Dermis microvascular lymphatic vessel endothelial cell (primary cell): ENCODE results near the gene ADGRG7. TPM values are rescaled to one million over a fixed set of nuclear protein-coding genes. Genes with fewer than 3 reads are reported as not detected.
A peak's percentile ranks its signal among the peaks of the same experiment; 100 is the strongest.
"Not testable (repeated sequence)": the region's sequence is repeated elsewhere in the genome, so short reads cannot be mapped to it uniquely, and the experiment has no call there.

Experiments
- DNase-seq, 2 donors: peaks; one replicate each; pipeline versions ENCODE4 v3.0.0 to v3.0.0-alpha.2; 2010; ENCODE audit warnings: low read depth in 2 of 2
- total RNA-seq: library from RNA; depleted of rRNA; stranded (reverse); fragments of >200 nt; gene quantifications from 2 replicates; pipeline ENCODE4 v1.2.1, GENCODE V29; 2014

ADGRG7 gene
- total RNA-seq, 1 donor from 2014 or later = not detected

DNA sequence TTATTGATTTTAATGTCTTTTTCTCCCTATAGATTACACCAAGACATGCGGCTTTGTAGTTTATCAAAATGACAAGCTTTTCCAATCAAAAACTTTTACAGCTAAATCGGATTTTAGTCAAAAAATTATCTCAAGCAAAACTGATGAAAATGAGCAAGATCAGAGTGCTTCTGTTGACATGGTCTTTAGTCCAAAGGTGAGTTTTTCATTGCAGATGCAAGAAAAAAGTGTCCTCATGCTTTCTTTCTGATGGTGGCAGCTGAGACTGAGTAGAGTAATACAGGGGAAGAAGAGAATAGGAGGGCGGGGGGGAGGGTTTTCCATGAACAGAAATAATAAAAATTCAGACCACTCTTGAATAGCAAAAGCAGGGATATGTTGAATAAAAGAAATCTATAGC, 36.5 kb downstream of the ADGRG7 start:
- no peak for DNase-seq

- DNase-seq = no peak
Measured at GRCh38 chr3:100647171-100647570, 37.8 kb downstream of the ADGRG7 start.

DNA sequence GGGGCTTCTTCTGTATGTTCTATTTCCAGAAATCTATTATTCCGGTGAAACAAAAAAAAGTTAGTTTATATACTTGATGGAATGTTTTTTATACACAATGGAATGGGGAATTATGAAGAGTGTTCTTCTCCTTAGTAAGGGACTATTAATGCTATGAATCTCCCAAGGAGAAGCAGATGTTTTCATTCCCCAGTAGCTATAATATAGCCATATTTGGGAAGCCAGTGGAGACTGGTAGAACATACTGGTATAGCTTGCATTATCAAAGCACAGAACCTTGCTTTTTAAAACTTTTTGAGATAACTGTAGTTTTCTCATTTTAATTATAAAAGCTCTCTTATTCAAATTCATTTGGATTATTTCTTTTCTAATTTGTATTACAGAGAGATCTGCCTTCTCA, 38.3 kb downstream of the ADGRG7 start:
- no peak for DNase-seq

DNA sequence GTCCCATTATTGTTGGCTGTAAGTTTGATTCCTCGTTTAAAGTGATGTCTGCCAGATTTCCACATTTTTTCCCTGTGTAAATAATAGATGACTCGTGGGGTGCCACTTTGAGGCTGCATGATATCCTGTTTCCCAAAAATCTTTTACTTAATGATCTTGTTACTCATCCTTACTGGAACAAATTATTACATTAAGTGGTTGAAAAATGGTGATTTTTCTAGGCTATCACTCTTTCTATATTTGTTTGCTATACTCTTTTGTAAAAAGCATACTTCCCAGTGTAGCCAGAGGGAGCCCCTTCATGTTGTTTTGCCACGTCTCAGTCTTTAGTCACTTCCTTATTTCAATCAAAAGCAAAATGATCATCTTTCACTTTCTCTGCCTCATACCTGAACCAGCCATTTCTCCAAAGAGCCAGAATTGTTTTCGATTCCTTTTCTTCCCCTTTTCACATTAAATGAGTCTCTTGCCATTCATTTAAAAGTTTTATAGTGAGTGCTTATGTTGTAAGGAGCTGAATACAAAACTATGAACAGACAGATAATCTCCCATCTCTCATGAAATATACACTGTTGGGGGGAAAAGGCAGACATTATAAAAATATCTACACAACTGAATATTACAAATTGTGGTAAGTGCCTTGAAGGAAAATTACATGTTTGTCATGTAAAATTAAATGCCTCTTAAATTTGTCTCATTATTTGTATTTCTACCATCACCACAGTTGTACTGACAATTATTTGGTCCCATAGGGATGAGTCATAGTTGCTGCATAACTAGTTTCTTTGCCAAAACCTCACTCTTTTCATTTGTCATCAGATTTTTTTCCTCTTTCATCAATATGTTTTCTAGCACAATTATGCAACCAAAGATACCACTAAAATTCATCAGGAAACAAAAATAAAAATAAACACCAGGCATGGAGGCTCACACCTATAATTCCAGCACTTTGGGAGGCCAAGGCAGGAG, 41.5 kb downstream of the ADGRG7 start:
- peak; percentile 73 to 74 for DNase-seq

DNA sequence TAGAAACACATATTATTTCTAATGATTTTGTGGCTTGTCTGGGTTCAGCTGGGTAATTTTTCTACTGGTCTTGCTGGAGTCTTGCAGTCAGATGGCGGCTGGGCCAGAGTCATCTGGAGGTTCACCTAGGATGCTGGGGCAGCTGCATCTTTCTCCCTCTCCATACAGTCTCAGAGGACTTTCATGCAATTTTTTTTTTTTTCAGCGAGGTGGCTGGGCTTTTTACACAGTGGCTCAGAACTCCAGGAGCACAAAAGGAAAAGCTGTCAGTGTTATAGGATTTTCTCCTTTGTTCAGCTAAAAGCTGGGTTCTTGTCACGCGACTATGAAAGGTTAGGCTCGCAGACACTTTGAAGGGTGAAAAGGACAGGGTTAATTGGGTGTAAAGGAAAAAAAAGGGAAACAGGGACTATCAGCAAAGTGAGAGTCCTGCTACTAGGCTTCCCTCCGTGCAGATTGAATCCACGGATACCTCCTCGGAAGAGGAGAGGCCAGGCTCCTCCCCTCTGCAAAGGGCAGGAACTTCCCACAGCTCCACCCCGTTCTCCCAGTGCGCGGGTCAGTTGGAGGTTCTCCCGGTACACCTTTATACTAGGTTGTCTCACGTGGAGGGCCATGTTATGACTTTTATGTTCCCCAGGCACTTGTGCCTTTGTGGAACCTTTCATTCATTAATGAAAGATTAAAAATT, 44.3 kb downstream of the ADGRG7 start:
- DNase-seq = no peak

- no peak for DNase-seq
Measured at GRCh38 chr3:100656945-100657344, 47.5 kb downstream of the ADGRG7 start.

DNA sequence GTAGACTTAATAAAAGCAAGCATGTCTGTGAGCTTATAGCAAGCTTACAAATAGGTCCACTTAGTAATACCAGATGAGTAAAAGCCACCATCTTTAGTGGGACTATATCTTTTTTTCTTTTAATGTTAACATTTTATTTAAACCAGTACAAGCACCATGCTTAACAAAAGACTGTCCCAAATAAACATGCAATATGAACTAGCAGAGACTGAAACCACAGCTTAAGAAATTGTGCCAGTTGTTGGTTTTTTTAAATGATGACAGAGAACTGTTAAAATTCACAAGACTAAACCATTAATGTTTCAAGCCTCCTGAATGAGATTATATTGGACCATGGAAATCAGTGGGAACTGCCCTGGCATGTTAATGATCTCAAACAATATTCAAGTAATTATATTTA, 51.9 kb downstream of the ADGRG7 start:
- not testable (repeated sequence) for DNase-seq

DNA sequence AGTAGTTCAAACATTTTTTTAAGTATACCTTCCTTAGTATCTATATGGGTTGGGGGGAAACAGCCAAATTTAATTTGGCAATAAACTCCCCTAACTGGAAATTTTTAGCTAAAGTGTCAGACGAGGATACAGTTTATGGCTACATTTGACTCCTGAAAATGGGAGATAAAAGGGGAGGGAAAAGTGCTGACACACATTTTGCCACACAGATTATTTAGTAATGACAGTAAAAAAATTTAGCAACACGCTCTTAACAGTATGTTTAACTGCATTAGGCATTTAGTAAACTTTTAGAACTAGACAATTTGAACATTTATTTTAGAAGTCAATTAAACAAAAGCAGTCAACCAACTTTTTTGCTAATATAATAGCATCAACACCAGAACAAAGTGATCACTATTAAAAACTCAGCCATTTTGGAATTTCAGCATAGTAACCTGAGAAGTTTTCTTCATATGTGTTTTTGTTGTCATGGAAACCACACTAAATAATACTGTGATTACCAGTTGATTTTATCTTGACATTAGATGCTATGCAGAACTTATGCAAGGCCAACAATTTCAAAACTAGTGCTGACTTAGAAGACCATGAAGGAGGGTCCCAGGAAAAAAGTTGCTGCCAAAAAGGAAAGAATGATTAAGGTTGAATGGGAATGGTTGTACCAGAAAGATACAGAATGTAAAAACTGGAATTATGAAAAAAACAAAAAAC, 52.9 kb downstream of the ADGRG7 start:
- peak in 1 of 2 donors; percentile 17 for DNase-seq

DNA sequence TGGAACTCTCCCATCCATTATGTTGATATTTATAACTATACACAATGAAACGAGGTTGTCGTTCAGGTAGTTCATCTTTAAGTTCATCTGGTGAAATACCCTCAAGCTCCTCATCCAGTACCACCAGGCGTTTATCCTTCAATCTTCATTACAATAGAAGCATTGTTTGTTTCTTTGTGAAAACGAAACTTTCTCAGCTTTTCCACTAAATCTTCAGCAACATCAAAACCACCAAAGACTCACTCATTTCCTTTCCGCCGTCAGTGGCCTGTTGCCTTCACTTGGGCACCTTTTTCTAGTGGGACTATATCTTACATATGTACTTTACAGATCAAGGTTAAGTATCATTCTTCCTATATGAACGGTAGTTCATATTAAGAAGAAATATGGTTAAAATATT, 55.8 kb downstream of the ADGRG7 start:
- DNase-seq = no peak

GRCh38 chr3:100666699-100667098, 57.3 kb downstream of the ADGRG7 start:
- not testable (repeated sequence) for DNase-seq

- DNase-seq = not testable (repeated sequence)
Measured at GRCh38 chr3:100667316-100667715, 57.9 kb downstream of the ADGRG7 start.

- DNase-seq = not testable (repeated sequence)
Measured at GRCh38 chr3:100670995-100671394, 61.6 kb downstream of the ADGRG7 start.

DNA sequence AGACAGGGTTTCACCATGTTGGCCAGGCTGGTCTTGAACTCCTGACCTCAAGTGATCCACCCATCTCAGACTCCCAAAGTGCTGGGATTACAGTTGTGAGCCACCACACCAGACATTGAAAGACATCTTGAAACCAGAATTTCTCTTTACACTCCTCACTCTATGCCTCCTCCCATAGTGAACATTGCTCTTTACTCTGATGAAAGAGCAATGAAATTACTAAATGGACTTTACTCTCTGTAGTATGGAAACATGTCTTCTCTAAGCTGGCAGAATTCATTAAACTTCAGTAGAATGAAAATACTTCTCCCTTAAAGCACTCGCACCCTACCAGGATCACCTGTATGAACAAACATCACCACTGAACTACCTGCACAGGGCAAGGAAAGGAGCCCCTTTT, 72.1 kb downstream of the ADGRG7 start:
- DNase-seq = no peak

DNA sequence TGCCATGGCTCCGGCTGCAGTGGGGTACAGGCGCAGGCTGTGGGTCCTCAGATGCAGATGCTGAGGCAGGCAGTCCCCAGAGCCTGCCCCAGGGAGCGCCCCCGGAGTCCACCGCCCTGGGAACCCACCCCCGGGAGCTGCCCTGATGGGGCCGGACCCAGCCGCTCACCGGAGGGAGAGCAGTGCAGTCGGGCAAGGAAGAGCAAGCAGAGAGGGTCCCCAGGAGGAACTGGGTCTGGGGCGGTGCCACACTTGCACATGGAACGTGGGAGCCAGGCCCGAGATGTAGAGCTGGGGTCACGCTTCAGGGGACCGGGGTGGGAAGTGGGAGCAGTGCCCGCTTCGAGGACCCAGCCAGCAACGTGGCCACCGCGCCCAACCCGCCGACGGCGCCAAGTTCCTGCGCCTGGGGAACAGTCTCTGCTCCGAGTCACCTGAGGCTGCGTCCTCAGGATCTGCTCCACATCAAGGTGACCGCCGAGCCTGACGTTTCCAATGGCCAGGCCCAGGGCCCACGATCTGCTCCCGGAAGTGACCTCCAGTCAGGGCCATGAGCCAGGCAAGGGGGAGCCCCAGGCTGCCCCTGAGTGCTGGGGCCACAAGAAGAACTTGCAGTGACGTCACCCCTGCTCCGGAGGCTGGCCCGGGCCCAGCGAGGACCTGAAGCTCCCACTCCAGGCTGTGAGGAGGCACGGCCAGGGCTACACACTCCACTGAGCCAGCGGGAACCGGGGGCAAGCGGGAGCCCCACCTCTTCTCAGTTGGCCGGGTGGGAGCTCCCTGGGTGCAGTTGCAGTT, 72.9 kb downstream of the ADGRG7 start:
- peak in 1 of 2 donors; percentile 16 for DNase-seq

DNA sequence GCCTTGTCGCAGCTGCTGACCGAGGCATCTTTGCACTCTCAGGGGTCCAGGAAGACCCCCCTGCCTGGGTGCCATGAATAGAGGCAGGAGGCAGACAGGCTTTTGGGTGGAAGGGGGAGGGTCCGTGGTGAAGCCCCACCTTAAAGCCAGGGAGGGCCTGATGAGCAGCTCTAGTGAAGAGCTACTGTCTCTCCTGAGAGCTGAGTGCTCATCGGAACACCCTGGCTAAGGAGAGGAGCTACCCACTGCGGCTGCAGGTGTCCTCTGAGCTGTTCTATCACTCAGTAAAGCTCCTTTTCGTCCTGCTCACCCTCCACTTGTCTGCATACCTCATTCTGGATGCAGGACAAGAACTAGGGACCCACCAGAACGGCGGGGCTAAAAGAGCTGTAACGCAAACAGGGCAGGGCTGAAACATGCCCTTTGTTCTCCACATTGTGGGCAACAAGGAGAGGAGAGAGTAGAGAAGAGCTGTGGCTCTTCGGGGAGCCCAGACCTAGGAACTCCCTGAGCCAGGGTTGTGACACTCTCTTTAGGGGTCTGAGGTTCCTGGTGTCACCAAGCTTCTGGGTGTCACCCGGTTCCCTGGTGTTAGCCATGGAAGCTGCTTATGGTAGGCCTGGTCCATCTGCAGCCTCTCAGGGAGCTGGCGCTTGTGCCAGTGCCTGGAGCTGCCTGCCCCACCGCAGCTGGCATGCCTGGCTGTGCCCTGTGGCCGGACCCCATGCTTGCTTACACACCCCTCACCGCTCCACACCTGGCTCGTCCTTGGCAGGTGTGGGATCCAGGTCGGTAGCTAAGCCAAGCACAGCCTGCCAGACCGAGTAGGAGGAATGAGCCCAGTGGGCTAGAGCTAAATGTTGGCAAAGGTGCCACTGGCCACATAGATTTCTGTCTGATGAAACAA, 73.7 kb downstream of the ADGRG7 start:
- no peak for DNase-seq

DNA sequence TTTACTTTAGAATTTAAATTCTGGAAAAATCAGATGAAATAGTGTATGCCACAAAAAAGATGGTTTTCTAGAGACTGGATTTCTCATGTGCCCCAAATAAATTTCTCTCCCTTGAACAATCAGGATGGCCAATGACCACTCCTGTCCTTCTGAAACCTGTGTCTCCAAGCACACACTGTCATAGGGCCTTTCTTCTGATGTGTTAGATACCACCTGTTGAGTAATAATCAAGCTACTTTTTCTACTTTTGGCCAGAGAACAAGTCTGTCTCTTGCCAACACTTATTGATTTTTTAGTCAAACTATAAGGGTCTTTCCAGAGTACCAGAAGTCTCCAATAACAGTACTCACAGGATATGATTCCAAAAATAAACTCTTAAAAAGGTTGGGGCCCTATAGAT, 83.8 kb downstream of the ADGRG7 start:
- DNase-seq = no peak

DNA sequence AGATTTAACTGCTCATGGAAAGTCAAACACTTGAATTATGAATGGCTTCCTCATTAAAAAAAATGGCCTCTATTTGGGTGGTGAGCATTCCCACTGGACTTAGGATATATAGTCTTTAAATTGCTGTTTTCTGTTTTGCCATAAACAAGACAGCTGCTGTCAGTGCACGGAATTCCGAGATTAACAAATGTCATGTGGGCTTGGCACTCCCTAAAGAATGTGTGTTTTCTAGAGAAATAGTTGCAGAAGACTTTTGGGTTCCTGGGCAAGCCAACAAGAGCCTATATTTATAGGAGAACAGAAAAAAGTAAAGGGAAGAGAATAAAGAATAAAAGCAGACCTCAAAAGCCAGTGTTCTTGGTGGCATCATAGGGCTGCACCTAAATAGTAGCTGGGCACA, 86.3 kb downstream of the ADGRG7 start:
- DNase-seq = no peak

- no peak for DNase-seq
Measured at GRCh38 chr3:100696161-100696560, 86.8 kb downstream of the ADGRG7 start.

DNA sequence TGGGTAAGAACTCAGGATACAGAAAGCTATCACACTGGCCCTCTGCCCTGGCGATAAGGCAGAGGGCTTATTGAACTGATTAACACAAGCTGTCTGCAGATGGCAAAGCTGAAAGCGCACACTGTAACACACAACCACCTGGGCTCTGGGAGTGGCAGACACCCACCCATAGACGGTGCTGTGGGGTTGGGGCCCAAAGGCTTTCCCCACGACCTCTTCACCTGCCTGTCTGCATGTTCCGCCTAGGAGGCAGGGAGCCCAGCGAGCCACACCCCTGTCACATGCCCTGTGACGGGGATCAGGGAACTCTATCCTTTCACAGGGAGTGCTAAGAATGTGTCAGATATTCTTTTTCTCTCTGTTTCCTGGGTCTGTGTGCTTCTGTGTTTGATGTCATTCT, 87.8 kb downstream of the ADGRG7 start:
- DNase-seq = no peak

DNA sequence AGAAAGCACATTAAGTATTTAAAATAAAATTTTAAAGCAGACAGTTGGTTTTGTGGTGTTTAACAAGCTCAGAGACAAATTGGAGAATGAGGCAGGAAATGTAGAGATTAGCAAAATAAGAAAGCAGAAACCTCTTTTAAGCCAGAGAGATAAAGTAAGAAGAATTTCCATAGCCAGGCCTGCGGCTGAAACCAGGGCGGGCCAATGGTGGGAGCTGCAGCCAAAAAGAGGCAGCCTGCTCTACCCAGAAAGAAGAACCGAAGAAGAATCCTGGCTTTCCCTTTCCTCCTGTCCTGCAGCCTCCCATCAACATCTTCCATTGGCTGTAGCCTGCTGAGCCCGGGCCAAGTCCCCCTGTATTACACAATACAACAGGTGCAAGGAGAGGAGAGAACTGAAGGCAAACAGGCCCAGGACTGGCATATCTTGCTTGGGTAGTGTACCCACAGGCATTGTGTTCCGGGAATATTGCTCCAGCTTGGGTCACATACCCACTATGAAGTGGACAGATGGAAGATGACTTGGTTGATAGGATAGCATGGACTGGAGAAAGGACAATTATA, 88.4 kb downstream of the ADGRG7 start:
- no peak for DNase-seq
